CD14-positive monocyte (primary cell): ENCODE data around the gene GYPC. TPM values are rescaled to one million over a fixed set of nuclear protein-coding genes. Genes with fewer than 3 reads are reported as not detected.
A peak's percentile ranks its signal among the peaks of the same experiment; 100 is the strongest.

Experiments
- DNase-seq, 3 donors: peaks; one replicate each; pipeline ENCODE4 v3.0.0-alpha.2; 2011 to 2022
- H2AFZ ChIP-seq: 2 replicates; pipeline ENCODE4 v1.6.0; 2012; ENCODE audit warnings: mild to moderate bottlenecking, low read depth, low read length, inconsistent platforms; ENCODE audit not compliant: insufficient read depth, poor library complexity, severe bottlenecking
- H3K27ac ChIP-seq, 2 donors: 1 replicate in 1 of 2; 2 replicates in 1 of 2; pipeline ENCODE4 v1.5.1; 2012 to 2013; ENCODE audit warnings: low read length in 2 of 2, control low read depth in 1 of 2, inconsistent platforms in 1 of 2, low read depth in 1 of 2, mild to moderate bottlenecking in 1 of 2
- H3K27me3 ChIP-seq, 2 donors: one replicate each; pipeline versions ENCODE4 v1.6.0 to v1.6.1; 2011 to 2013; ENCODE audit warnings: low read length in 2 of 2; ENCODE audit not compliant: control insufficient read depth in 2 of 2, insufficient read depth in 2 of 2
- H3K36me3 ChIP-seq, 2 donors: replicated peaks in 1 of 2; 1 replicate in 1 of 2; 2 replicates in 1 of 2; pipeline versions ENCODE4 v1.5.1 to v1.6.1; 2012 to 2013; ENCODE audit warnings: low read length in 2 of 2, control low read depth in 1 of 2, inconsistent platforms in 1 of 2, mild to moderate bottlenecking in 1 of 2; ENCODE audit not compliant: insufficient read depth in 2 of 2, control insufficient read depth in 1 of 2
- H3K4me1 ChIP-seq, 2 donors: 1 replicate in 1 of 2; 2 replicates in 1 of 2; pipeline versions ENCODE4 v1.5.1 to v1.6.1; 2012 to 2013; ENCODE audit warnings: low read length in 2 of 2, control low read depth in 1 of 2, inconsistent platforms in 1 of 2, mild to moderate bottlenecking in 1 of 2, moderate library complexity in 1 of 2; ENCODE audit not compliant: insufficient read depth in 2 of 2, control insufficient read depth in 1 of 2
- H3K4me2 ChIP-seq: replicated peaks from 2 replicates; pipeline ENCODE3; 2012; ENCODE audit warnings: low read length, moderate library complexity, mild to moderate bottlenecking; ENCODE audit not compliant: poor library complexity, severe bottlenecking; ENCODE audit errors: extremely low read depth
- H3K4me3 ChIP-seq, 3 experiments: fragments of 200-600 bp in 1 of 3; sonication (generic) in 1 of 3; replicated peaks in 1 of 3; 1 replicate in 2 of 3; 2 replicates in 1 of 3; pipeline ENCODE4 v1.5.1; 2011 to 2013; ENCODE audit warnings: low read length in 3 of 3, mild to moderate bottlenecking in 3 of 3, control low read depth in 2 of 3, low read depth in 2 of 3, inconsistent platforms in 1 of 3, moderate library complexity in 1 of 3
- H3K79me2 ChIP-seq: 2 replicates; pipeline ENCODE4 v1.6.0; 2012; ENCODE audit warnings: mild to moderate bottlenecking, control low read depth, inconsistent platforms, low read length, moderate library complexity; ENCODE audit not compliant: insufficient read depth
- H3K9ac ChIP-seq: 2 replicates; pipeline ENCODE4 v1.6.0; 2017; ENCODE audit warnings: low read length, mild to moderate bottlenecking; ENCODE audit not compliant: insufficient read depth, poor library complexity, severe bottlenecking
- H3K9me3 ChIP-seq, 2 donors: replicated peaks in 1 of 2; 1 replicate in 1 of 2; 2 replicates in 1 of 2; pipeline versions ENCODE4 v1.5.1 to v1.6.1; 2012 to 2013; ENCODE audit warnings: low read length in 2 of 2, control low read depth in 1 of 2; ENCODE audit not compliant: control insufficient read depth in 1 of 2, insufficient read depth in 1 of 2
- H4K20me1 ChIP-seq: 2 replicates; pipeline ENCODE4 v1.6.0; 2012; ENCODE audit warnings: mild to moderate bottlenecking, low read length, control low read depth, moderate library complexity; ENCODE audit not compliant: insufficient read depth
- H3K27ac Mint-ChIP-seq, 7 donors: one replicate each; pipeline ENCODE4 v1.8.0; 2020; ENCODE audit warnings: mild to moderate bottlenecking in 7 of 7, mixed read lengths in 7 of 7, moderate library complexity in 6 of 7, inconsistent platforms in 2 of 7
- H3K27me3 Mint-ChIP-seq, 3 donors: one replicate each; pipeline ENCODE4 v1.8.0; 2021 to 2022; ENCODE audit warnings: low read depth in 3 of 3, mild to moderate bottlenecking in 3 of 3, mixed read lengths in 3 of 3, moderate library complexity in 3 of 3, inconsistent platforms in 1 of 3
- H3K36me3 Mint-ChIP-seq, 2 donors: one replicate each; pipeline ENCODE4 v1.8.0; 2020; ENCODE audit warnings: mixed read lengths in 2 of 2, inconsistent platforms in 1 of 2, mild to moderate bottlenecking in 1 of 2
- H3K4me1 Mint-ChIP-seq: one replicate; pipeline ENCODE4 v1.8.0; 2020; ENCODE audit warnings: mild to moderate bottlenecking, mixed read lengths
- H3K4me3 Mint-ChIP-seq, 2 donors: one replicate each; pipeline ENCODE4 v1.8.0; 2020; ENCODE audit warnings: mild to moderate bottlenecking in 2 of 2, mixed read lengths in 2 of 2, moderate library complexity in 1 of 2
- H3K9me3 Mint-ChIP-seq, 7 donors: one replicate each; pipeline ENCODE4 v1.8.0; 2020 to 2022; ENCODE audit warnings: mixed read lengths in 7 of 7, mild to moderate bottlenecking in 6 of 7, moderate library complexity in 6 of 7, inconsistent platforms in 2 of 7
- CTCF ChIP-seq: fragments of 200-600 bp; IDR thresholded peaks from one replicate; pipeline ENCODE4 v1.8.0; 2022; ENCODE audit warnings: antibody characterized with exemption, mild to moderate bottlenecking
- WGBS: methylation state at CpG from one replicate; pipeline ENCODE4 v1.1.5; 2013; ENCODE audit warnings: missing lambda C conversion rate; ENCODE audit not compliant: insufficient coverage; 5-methylcytosine and 5-hydroxymethylcytosine counted together
- intact Hi-C, 2 donors: fragments of 100-400 bp; cut with micrococcal nuclease; formaldehyde crosslinking; loops; one replicate each; pipeline versions ENCODE4 v1.15.0 to v1.15.1; 2023
- polyA plus RNA-seq, 3 donors: library from polyadenylated mRNA; depleted of rRNA in 1 of 3; unstranded in 2 of 3; stranded (reverse) in 1 of 3; fragments of 300-500 nt in 2 of 3; fragments of >200 nt in 1 of 3; fragmentation: Illumina TruSeq in 2 of 3; gene quantifications; 1 replicate in 2 of 3; 2 replicates in 1 of 3; pipeline ENCODE4 v1.2.3, GENCODE V29; 2012 to 2021

Gene GYPC
- polyA plus RNA-seq, 3 donors: 20.0 to 36.1 (median 21.7) TPM

- Histone ChIP-seq H3K9ac (no peak overlapping the region), H3K27me3 (no peaks in the 10 kb centered on the region), H2AFZ (no peak overlapping the region), H3K27ac (no peak overlapping the region), H4K20me1 (no peaks in the 10 kb centered on the region), H3K79me2 (peaks cover 73% of the 10 kb centered on the region), H3K9me3 (peaks cover 21 to 23% of the 10 kb centered on the region in 2 donors), H3K4me3 (no peak overlapping the region), H3K36me3 (peaks cover 2 to 41% of the 10 kb centered on the region in 2 donors), H3K4me1 (peaks cover 7 to 8% of the 10 kb centered on the region in 2 donors), H3K4me2 (no peak overlapping the region)
- TF ChIP-seq CTCF: no peak
- Mint-ChIP-seq H3K27ac (peak overlapping the region in 3 of 7 donors; percentile 16 to 73 (median 62)), H3K27me3 (peaks cover 0 to 3% (median 2%) of the 10 kb centered on the region in 3 donors), H3K9me3 (peaks cover 8 to 28% (median 19%) of the 10 kb centered on the region in 7 donors), H3K4me1 (peaks cover 18% of the 10 kb centered on the region), H3K36me3 (peaks cover 44 to 54% of the 10 kb centered on the region in 2 donors), H3K4me3 (no peak overlapping the region)
- no CpG with 5 or more reads among the region's 13 CpGs for WGBS
- intact Hi-C loops: no loop called here
- no peak for DNase-seq
These were observed 22.5 kb downstream of the GYPC start for GRCh38 chr2:126678269-126679065.

GRCh38 chr2:126679094-126679713 is 23.2 kb downstream of the GYPC start:
- Histone ChIP-seq H2AFZ (no peak overlapping the region), H3K36me3 (peaks cover 0 to 41% of the 10 kb centered on the region in 2 donors), H4K20me1 (no peaks in the 10 kb centered on the region), H3K4me1 (peaks cover 7 to 8% of the 10 kb centered on the region in 2 donors), H3K4me3 (no peak overlapping the region), H3K79me2 (peaks cover 66% of the 10 kb centered on the region), H3K4me2 (no peak overlapping the region), H3K9ac (no peak overlapping the region), H3K9me3 (peaks cover 18 to 22% of the 10 kb centered on the region in 2 donors), H3K27me3 (no peaks in the 10 kb centered on the region), H3K27ac (no peak overlapping the region)
- DNase-seq: no peak
- peaks cover 0 to 3% (median 2%) of the 10 kb centered on the region in 3 donors for H3K27me3 Mint-ChIP-seq
- TF ChIP-seq CTCF: no peak
- peaks cover 48 to 56% of the 10 kb centered on the region in 2 donors for H3K36me3 Mint-ChIP-seq
- H3K9me3 Mint-ChIP-seq: peaks cover 8 to 24% (median 15%) of the 10 kb centered on the region in 7 donors
- WGBS: 98% methylated on average over 7 of the region's 9 CpGs
- H3K27ac Mint-ChIP-seq: peak overlapping the region in 1 of 7 donors; percentile 12
- no peak overlapping the region for H3K4me3 Mint-ChIP-seq
- H3K4me1 Mint-ChIP-seq: peaks cover 18% of the 10 kb centered on the region
- intact Hi-C loops: no loop called here
